Esophagus (tissue), 2 donors: ENCODE results near the gene CDK14. TPM values are rescaled to one million over a fixed set of nuclear protein-coding genes. Genes with fewer than 3 reads are reported as not detected.

ENCODE experiments used
- H3K27ac ChIP-seq, 2 donors: one replicate each; pipeline ENCODE4 v1.5.1; 2013; ENCODE audit warnings: low read depth in 2 of 2, mild to moderate bottlenecking in 2 of 2, inconsistent platforms in 1 of 2, low read length in 1 of 2, moderate library complexity in 1 of 2
- H3K27me3 ChIP-seq, 2 donors: one replicate each; pipeline ENCODE4 v1.6.1; 2013; ENCODE audit warnings: low read length in 2 of 2, control low read depth in 1 of 2, mild to moderate bottlenecking in 1 of 2; ENCODE audit not compliant: insufficient read depth in 2 of 2, control insufficient read depth in 1 of 2
- H3K36me3 ChIP-seq, 2 donors: one replicate each; pipeline ENCODE4 v1.6.1; 2013; ENCODE audit warnings: low read length in 1 of 2; ENCODE audit not compliant: control insufficient read depth in 2 of 2, insufficient read depth in 2 of 2
- H3K4me1 ChIP-seq, 2 donors: one replicate each; pipeline ENCODE4 v1.6.1; 2013; ENCODE audit warnings: low read length in 1 of 2; ENCODE audit not compliant: control insufficient read depth in 2 of 2, insufficient read depth in 2 of 2
- H3K4me3 ChIP-seq, 2 donors: one replicate each; pipeline ENCODE4 v1.5.1; 2013; ENCODE audit warnings: low read length in 2 of 2, mild to moderate bottlenecking in 2 of 2, low read depth in 1 of 2, moderate library complexity in 1 of 2
- H3K9me3 ChIP-seq, 2 donors: one replicate each; pipeline ENCODE4 v1.6.1; 2013; ENCODE audit warnings: mild to moderate bottlenecking in 2 of 2, low read depth in 1 of 2, low read length in 1 of 2, moderate library complexity in 1 of 2; ENCODE audit not compliant: control insufficient read depth in 2 of 2, insufficient read depth in 1 of 2
- WGBS, 2 donors: extraction: QIAGEN DNeasy Blood & Tissue Kit; methylation state at CpG; one replicate each; pipeline ENCODE4 v1.1.7; 2013; 5-methylcytosine and 5-hydroxymethylcytosine counted together
- polyA plus RNA-seq, 2 donors: library from polyadenylated mRNA; stranded (reverse); fragments of 200-250 nt; gene quantifications; one replicate each; pipeline ENCODE4 v1.2.3, GENCODE V29; 2013
- donor health status: healthy with polysubstance abuse.
- donor health status: Bipolar disorder and iron deficiency.

The CDK14 gene
- polyA plus RNA-seq, 2 donors = 0.51 to 0.59 TPM

- no peak overlapping the region for H3K27ac ChIP-seq
- no peaks in the 10 kb centered on the region for H3K9me3 ChIP-seq
- H3K4me1 ChIP-seq = no peaks in the 10 kb centered on the region
- 85 to 87% methylated on average over 2 of the region's 2 CpGs for WGBS, 2 donors
- H3K4me3 ChIP-seq = no peak overlapping the region
- H3K36me3 ChIP-seq = no peaks in the 10 kb centered on the region
- no peaks in the 10 kb centered on the region for H3K27me3 ChIP-seq
These were observed 262.4 kb downstream of the CDK14 start for GRCh38 chr7:90858546-90858945.

- no peaks in the 10 kb centered on the region for H3K27me3 ChIP-seq
These were observed 263.4 kb downstream of the CDK14 start for GRCh38 chr7:90859521-90859920.

GRCh38 chr7:90864088-90864487 is 268.0 kb downstream of the CDK14 start:
- Histone ChIP-seq H3K4me3 (no peak overlapping the region), H3K9me3 (no peaks in the 10 kb centered on the region), H3K4me1 (no peaks in the 10 kb centered on the region), H3K27me3 (no peaks in the 10 kb centered on the region), H3K36me3 (no peaks in the 10 kb centered on the region), H3K27ac (no peak overlapping the region)
- 80 to 89% methylated on average over 1 of the region's 1 CpG for WGBS, 2 donors

More at GRCh38 chr7:90859521-90859920, 263.4 kb downstream of the CDK14 start:
- Histone ChIP-seq H3K4me3 (no peak overlapping the region), H3K36me3 (no peaks in the 10 kb centered on the region), H3K4me1 (no peaks in the 10 kb centered on the region), H3K9me3 (no peaks in the 10 kb centered on the region), H3K27ac (no peak overlapping the region)

- no peak overlapping the region for H3K27ac ChIP-seq
- no peaks in the 10 kb centered on the region for H3K27me3 ChIP-seq
- no peaks in the 10 kb centered on the region for H3K9me3 ChIP-seq
- H3K4me3 ChIP-seq = no peak overlapping the region
- no peaks in the 10 kb centered on the region for H3K4me1 ChIP-seq
- H3K36me3 ChIP-seq = no peaks in the 10 kb centered on the region
- WGBS, 2 donors = 93 to 97% methylated on average over 1 of the region's 1 CpG
These were observed 273.2 kb downstream of the CDK14 start for GRCh38 chr7:90869335-90869734.

- H3K27me3 ChIP-seq = no peaks in the 10 kb centered on the region
- WGBS, 2 donors = 88 to 89% methylated on average over 2 of the region's 2 CpGs
These were observed 280.6 kb downstream of the CDK14 start for GRCh38 chr7:90876701-90877100.

GRCh38 chr7:90877201-90877600 is 281.1 kb downstream of the CDK14 start:
- Histone ChIP-seq H3K27me3 (no peaks in the 10 kb centered on the region), H3K27ac (no peak overlapping the region), H3K36me3 (no peaks in the 10 kb centered on the region), H3K9me3 (no peaks in the 10 kb centered on the region), H3K4me3 (no peak overlapping the region), H3K4me1 (no peaks in the 10 kb centered on the region)
- 42 to 45% methylated on average over 2 of the region's 2 CpGs for WGBS, 2 donors

More at GRCh38 chr7:90876701-90877100, 280.6 kb downstream of the CDK14 start:
- H3K27ac ChIP-seq = no peak overlapping the region
- H3K4me1 ChIP-seq = no peaks in the 10 kb centered on the region
- H3K9me3 ChIP-seq = no peaks in the 10 kb centered on the region
- no peak overlapping the region for H3K4me3 ChIP-seq
- H3K36me3 ChIP-seq = no peaks in the 10 kb centered on the region

- no peaks in the 10 kb centered on the region for H3K9me3 ChIP-seq
- 90 to 100% methylated on average over 3 of the region's 3 CpGs for WGBS, 2 donors
- no peak overlapping the region for H3K27ac ChIP-seq
- H3K4me1 ChIP-seq = no peaks in the 10 kb centered on the region
- H3K4me3 ChIP-seq = no peak overlapping the region
- no peaks in the 10 kb centered on the region for H3K36me3 ChIP-seq
- H3K27me3 ChIP-seq = no peaks in the 10 kb centered on the region
These were observed 283.8 kb downstream of the CDK14 start for GRCh38 chr7:90879924-90880323.

- Histone ChIP-seq H3K27ac (no peak overlapping the region), H3K4me3 (no peak overlapping the region), H3K27me3 (no peaks in the 10 kb centered on the region), H3K4me1 (no peaks in the 10 kb centered on the region), H3K9me3 (no peaks in the 10 kb centered on the region), H3K36me3 (no peaks in the 10 kb centered on the region)
- WGBS, 2 donors = 87 to 88% methylated on average over 2 of the region's 2 CpGs
These were observed 290.3 kb downstream of the CDK14 start for GRCh38 chr7:90886416-90886815.

GRCh38 chr7:90889210-90889609 is 293.1 kb downstream of the CDK14 start:
- no peak overlapping the region for H3K4me3 ChIP-seq
- 59 to 60% methylated on average over 2 of the region's 2 CpGs for WGBS, 2 donors
- no peaks in the 10 kb centered on the region for H3K4me1 ChIP-seq
- no peaks in the 10 kb centered on the region for H3K9me3 ChIP-seq
- no peak overlapping the region for H3K27ac ChIP-seq
- no peaks in the 10 kb centered on the region for H3K27me3 ChIP-seq
- H3K36me3 ChIP-seq = no peaks in the 10 kb centered on the region

- H3K36me3 ChIP-seq = no peaks in the 10 kb centered on the region
- no peaks in the 10 kb centered on the region for H3K27me3 ChIP-seq
- no peak overlapping the region for H3K4me3 ChIP-seq
- no peaks in the 10 kb centered on the region for H3K4me1 ChIP-seq
- H3K9me3 ChIP-seq = no peaks in the 10 kb centered on the region
- no peak overlapping the region for H3K27ac ChIP-seq
- 88 to 90% methylated on average over 1 of the region's 1 CpG for WGBS, 2 donors
These were observed 293.5 kb downstream of the CDK14 start for GRCh38 chr7:90889644-90890043.
